PC-3 (cell line): Measurements from ENCODE around the gene ACER1.

ENCODE experiments used
- EZH2 ChIP-seq: fragments of 300-600 bp; sonication (generic); IDR thresholded peaks from one replicate; pipeline ENCODE4 v1.6.1; 2017; ENCODE audit warnings: antibody characterized with exemption, mild to moderate bottlenecking, low read length; ENCODE audit not compliant: unreplicated experiment
- TF ChIP-seq, protein P1 (sequence below): fragments of 300-600 bp; sonication (generic); conservative IDR thresholded peaks from 2 replicates; pipeline ENCODE4 v1.5.1; 2017; ENCODE audit warnings: antibody characterized with exemption, low read depth, mild to moderate bottlenecking, low read length

DNA sequence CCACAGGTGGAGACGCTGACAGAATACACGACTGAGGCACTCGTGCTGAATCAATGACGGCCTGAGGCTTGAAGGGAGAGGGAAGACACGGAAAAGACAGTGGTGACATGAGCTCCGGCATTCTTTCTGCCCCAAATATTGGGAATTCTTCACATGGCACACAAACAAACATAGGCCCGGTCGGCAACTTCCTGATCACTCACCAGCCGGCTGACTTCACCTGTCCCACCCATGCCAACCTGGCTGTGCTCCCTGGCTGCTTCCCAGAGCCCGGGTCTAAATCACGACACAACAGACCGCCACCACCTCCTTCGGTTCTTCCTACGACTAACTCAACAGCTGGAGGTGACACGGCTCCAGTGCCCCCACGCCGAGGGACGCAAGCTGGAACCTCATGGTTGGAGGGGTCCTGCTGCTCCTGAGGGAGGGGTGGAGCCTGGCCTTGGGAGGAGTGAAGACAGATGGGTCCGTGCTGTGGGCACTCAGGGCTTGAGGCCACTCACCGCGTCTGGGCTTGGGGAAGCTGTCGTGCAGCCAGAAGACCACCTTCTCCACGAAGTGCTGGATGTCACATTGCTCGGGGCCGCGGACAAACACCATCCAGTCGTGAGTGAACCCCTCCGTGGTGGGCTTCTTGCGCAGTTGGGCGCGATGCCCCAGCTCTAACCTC, 63.2 kb downstream of the ACER1 start:
- TF ChIP-seq EZH2: no peak
- TF ChIP-seq, protein P1, sequence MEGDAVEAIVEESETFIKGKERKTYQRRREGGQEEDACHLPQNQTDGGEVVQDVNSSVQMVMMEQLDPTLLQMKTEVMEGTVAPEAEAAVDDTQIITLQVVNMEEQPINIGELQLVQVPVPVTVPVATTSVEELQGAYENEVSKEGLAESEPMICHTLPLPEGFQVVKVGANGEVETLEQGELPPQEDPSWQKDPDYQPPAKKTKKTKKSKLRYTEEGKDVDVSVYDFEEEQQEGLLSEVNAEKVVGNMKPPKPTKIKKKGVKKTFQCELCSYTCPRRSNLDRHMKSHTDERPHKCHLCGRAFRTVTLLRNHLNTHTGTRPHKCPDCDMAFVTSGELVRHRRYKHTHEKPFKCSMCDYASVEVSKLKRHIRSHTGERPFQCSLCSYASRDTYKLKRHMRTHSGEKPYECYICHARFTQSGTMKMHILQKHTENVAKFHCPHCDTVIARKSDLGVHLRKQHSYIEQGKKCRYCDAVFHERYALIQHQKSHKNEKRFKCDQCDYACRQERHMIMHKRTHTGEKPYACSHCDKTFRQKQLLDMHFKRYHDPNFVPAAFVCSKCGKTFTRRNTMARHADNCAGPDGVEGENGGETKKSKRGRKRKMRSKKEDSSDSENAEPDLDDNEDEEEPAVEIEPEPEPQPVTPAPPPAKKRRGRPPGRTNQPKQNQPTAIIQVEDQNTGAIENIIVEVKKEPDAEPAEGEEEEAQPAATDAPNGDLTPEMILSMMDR: no peak
